Measurements from ENCODE around the gene ACOT13. TPM values are rescaled to one million over a fixed set of nuclear protein-coding genes. Genes with fewer than 3 reads are reported as not detected.

Gene ACOT13
- total RNA-seq, 2 experiments from 2014 or later = 28.9 to 33.6 TPM

GRCh38 chr6:24696097-24696496 is 29.2 kb downstream of the ACOT13 start:
- ChIA-PET POLR2A (interaction anchor here (0.7 kb wide), 1 partner anchor 121 kb away, joined by 3 read pairs; no protein-coding TSS in a partner anchor), CTCF (interaction anchor here (0.6 to 13.2 kb wide), 8 partner anchors 10 to 322 kb away, joined by 3 to 141 read pairs (median 3); no protein-coding TSS in a partner anchor)
- DNase-seq (no peak), ATAC-seq (peak; percentile 26)
- Mint-ChIP-seq H3K9me3 (no peaks in the 10 kb centered on the region), H3K4me3 (no peak overlapping the region), H3K4me1 (ENCODE audit: low read depth) (peaks cover 45% of the 10 kb centered on the region), H3K36me3 (ENCODE audit: low read depth) (peaks cover 11% of the 10 kb centered on the region), H3K27me3 (no peaks in the 10 kb centered on the region), H3K27ac (peak overlapping the region; percentile 17)
- intact Hi-C loops (cut with micrococcal nuclease) = no loop called here
- no peak for TF ChIP-seq CTCF (IDR thresholded peaks at IDR 0.05)

- no peak for TF ChIP-seq CTCF (IDR thresholded peaks at IDR 0.05)
- Mint-ChIP-seq H3K27ac (peak overlapping the region; percentile 74), H3K4me1 (ENCODE audit: low read depth) (peaks cover 55% of the 10 kb centered on the region), H3K4me3 (no peak overlapping the region), H3K27me3 (no peaks in the 10 kb centered on the region), H3K9me3 (no peaks in the 10 kb centered on the region), H3K36me3 (ENCODE audit: low read depth) (peaks cover 29% of the 10 kb centered on the region)
- DNase-seq = no peak
- intact Hi-C loops (cut with micrococcal nuclease) = no loop called here
- CTCF ChIA-PET = interaction anchor here (1.0 kb wide), 1 partner anchor 116 kb away, joined by 5 read pairs; no protein-coding TSS in a partner anchor
- POLR2A ChIA-PET = no interaction called here
- peak; percentile 40 for ATAC-seq
Observed at GRCh38 chr6:24699521-24700359, 32.9 kb downstream of the ACOT13 start.

- peak overlapping the region; percentile 49 for H3K27ac Mint-ChIP-seq
- ATAC-seq = no peak
- no peaks in the 10 kb centered on the region for H3K27me3 Mint-ChIP-seq
- no peak for TF ChIP-seq CTCF (IDR thresholded peaks at IDR 0.05)
- H3K4me1 Mint-ChIP-seq (ENCODE audit: low read depth) = peaks cover 61% of the 10 kb centered on the region
- intact Hi-C loops (cut with micrococcal nuclease) = no loop called here
- H3K9me3 Mint-ChIP-seq = no peaks in the 10 kb centered on the region
- DNase-seq = no peak
- POLR2A ChIA-PET = interaction anchor here (1.2 to 3.0 kb wide), 7 partner anchors 11 to 125 kb away, joined by 3 to 12 read pairs (median 5); partner anchors contain the start of genes ACOT13, C6orf62, GMNN and TDP2
- no peak overlapping the region for H3K4me3 Mint-ChIP-seq
- CTCF ChIA-PET = interaction anchor here (1.2 to 3.1 kb wide), 4 partner anchors 10 to 131 kb away, joined by 3 to 15 read pairs (median 7); partner anchors contain the start of genes ACOT13 and TDP2
- peaks cover 54% of the 10 kb centered on the region for H3K36me3 Mint-ChIP-seq (ENCODE audit: low read depth)
Observed at GRCh38 chr6:24702720-24703282, 35.9 kb downstream of the ACOT13 start.

GRCh38 chr6:24704468-24704867 is 37.6 kb downstream of the ACOT13 start:
- no peak for DNase-seq
- Mint-ChIP-seq H3K4me3 (no peak overlapping the region), H3K9me3 (no peaks in the 10 kb centered on the region), H3K36me3 (ENCODE audit: low read depth) (peaks cover 62% of the 10 kb centered on the region), H3K27me3 (no peaks in the 10 kb centered on the region), H3K27ac (no peak overlapping the region), H3K4me1 (ENCODE audit: low read depth) (peaks cover 61% of the 10 kb centered on the region)
- intact Hi-C loops (cut with micrococcal nuclease) = no loop called here
- no peak for ATAC-seq
- no peak for TF ChIP-seq CTCF (IDR thresholded peaks at IDR 0.05)
- POLR2A ChIA-PET = interaction anchor here (0.6 to 2.1 kb wide), 3 partner anchors 17 to 178 kb away, joined by 3 to 6 read pairs (median 5); partner anchors contain the start of gene GMNN
- CTCF ChIA-PET = interaction anchor here (0.9 to 2.7 kb wide), 4 partner anchors 38 to 123 kb away, joined by 3 to 15 read pairs (median 4); partner anchors contain the start of genes ACOT13 and TDP2
